Stomach (tissue), 4 donors: ENCODE results near the gene IL1RAPL2.

ENCODE experiments used
- POLR2A ChIP-seq, 4 donors: fragments of 450-650 bp; IDR thresholded peaks; one replicate each; pipeline ENCODE4 v1.6.1; 2016; ENCODE audit warnings: antibody characterized with exemption in 4 of 4, control low read depth in 2 of 4, mild to moderate bottlenecking in 1 of 4, moderate library complexity in 1 of 4
- TF ChIP-seq, protein P1 (sequence below), 7 experiments: fragments of 450-650 bp in 4 of 7; fragments of 200-600 bp in 3 of 7; sonication (generic) in 3 of 7; IDR thresholded peaks; one replicate each; pipeline ENCODE4 v1.5.1; 2016 to 2019; ENCODE audit warnings: antibody characterized with exemption in 7 of 7, control low read depth in 2 of 7, mild to moderate bottlenecking in 1 of 7

DNA sequence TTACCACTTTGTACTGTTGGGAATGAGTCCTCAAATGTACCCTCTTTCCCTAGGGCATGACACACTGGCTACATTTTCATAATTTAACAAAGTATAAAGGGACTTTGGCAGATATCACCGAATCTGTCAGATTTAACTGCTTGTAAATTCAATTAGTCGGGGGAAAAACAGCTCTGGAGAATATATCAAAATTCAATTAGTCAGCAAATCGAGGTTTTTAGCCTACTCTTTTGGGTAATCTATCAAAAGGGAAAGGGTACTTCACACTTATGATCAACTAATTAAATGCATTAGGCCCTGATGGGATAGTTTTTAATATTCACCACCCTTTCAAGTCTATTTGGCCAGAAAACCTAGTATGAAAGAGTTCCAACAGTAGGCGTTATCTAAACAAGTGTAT lies 141.0 kb downstream of the IL1RAPL2 start:
- TF ChIP-seq, protein P1, sequence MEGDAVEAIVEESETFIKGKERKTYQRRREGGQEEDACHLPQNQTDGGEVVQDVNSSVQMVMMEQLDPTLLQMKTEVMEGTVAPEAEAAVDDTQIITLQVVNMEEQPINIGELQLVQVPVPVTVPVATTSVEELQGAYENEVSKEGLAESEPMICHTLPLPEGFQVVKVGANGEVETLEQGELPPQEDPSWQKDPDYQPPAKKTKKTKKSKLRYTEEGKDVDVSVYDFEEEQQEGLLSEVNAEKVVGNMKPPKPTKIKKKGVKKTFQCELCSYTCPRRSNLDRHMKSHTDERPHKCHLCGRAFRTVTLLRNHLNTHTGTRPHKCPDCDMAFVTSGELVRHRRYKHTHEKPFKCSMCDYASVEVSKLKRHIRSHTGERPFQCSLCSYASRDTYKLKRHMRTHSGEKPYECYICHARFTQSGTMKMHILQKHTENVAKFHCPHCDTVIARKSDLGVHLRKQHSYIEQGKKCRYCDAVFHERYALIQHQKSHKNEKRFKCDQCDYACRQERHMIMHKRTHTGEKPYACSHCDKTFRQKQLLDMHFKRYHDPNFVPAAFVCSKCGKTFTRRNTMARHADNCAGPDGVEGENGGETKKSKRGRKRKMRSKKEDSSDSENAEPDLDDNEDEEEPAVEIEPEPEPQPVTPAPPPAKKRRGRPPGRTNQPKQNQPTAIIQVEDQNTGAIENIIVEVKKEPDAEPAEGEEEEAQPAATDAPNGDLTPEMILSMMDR (IDR thresholded peaks at IDR 0.05): no peak
- TF ChIP-seq POLR2A (IDR thresholded peaks at IDR 0.05): no peak
